Lung (tissue), 12 donors: ENCODE data around the gene RAI1. TPM values are rescaled to one million over a fixed set of nuclear protein-coding genes. Genes with fewer than 3 reads are reported as not detected.
"Not testable (repeated sequence)": the region's sequence is repeated elsewhere in the genome, so short reads cannot be mapped to it uniquely, and the experiment has no call there.

Source experiments
- ATAC-seq: fragments of 200-7000 bp; cut with Tn5 transposase; one replicate; pipeline ENCODE4 v1.9.1; 2020; ENCODE audit warnings: moderate number of reproducible peaks; ENCODE audit not compliant: insufficient read depth, low FRiP score
- DNase-seq, 3 donors: peaks; one replicate each; pipeline ENCODE4 v3.0.0-alpha.2; 2013 to 2017
- H3K27ac ChIP-seq, 2 donors: one replicate each; pipeline ENCODE4 v1.5.1; 2013; ENCODE audit warnings: mild to moderate bottlenecking in 2 of 2, moderate library complexity in 2 of 2, control low read depth in 1 of 2, inconsistent platforms in 1 of 2, low read depth in 1 of 2, low read length in 1 of 2
- H3K27me3 ChIP-seq, 3 donors: one replicate each; pipeline ENCODE4 v1.5.1; 2013; ENCODE audit warnings: low read length in 2 of 3; ENCODE audit not compliant: control insufficient read depth in 3 of 3, insufficient read depth in 3 of 3
- H3K36me3 ChIP-seq, 4 donors: one replicate each; pipeline ENCODE4 v1.5.1; 2013; ENCODE audit warnings: low read length in 4 of 4, mild to moderate bottlenecking in 1 of 4, moderate library complexity in 1 of 4; ENCODE audit not compliant: control insufficient read depth in 4 of 4, insufficient read depth in 4 of 4
- H3K4me1 ChIP-seq, 5 donors: one replicate each; pipeline ENCODE4 v1.5.1; 2013; ENCODE audit warnings: low read length in 5 of 5, mild to moderate bottlenecking in 2 of 5, moderate library complexity in 1 of 5; ENCODE audit not compliant: control insufficient read depth in 5 of 5, insufficient read depth in 5 of 5
- H3K4me3 ChIP-seq: one replicate; pipeline ENCODE4 v1.5.1; 2013; ENCODE audit warnings: mild to moderate bottlenecking, control low read depth, moderate library complexity
- H3K9ac ChIP-seq, 2 donors: one replicate each; pipeline ENCODE4 v1.5.1; 2013; ENCODE audit warnings: low read length in 2 of 2, control low read depth in 1 of 2; ENCODE audit not compliant: insufficient read depth in 1 of 2
- H3K9me3 ChIP-seq, 4 donors: one replicate each; pipeline ENCODE4 v1.5.1; 2013; ENCODE audit warnings: low read length in 3 of 4, mild to moderate bottlenecking in 1 of 4, moderate library complexity in 1 of 4; ENCODE audit not compliant: control insufficient read depth in 4 of 4, insufficient read depth in 3 of 4
- CTCF ChIP-seq: IDR thresholded peaks from 2 replicates; pipeline ENCODE4 v1.5.1; 2012; ENCODE audit warnings: mild to moderate bottlenecking; ENCODE audit errors: control extremely low read depth, extremely low read depth
- WGBS, 2 donors: extraction: QIAGEN DNeasy Blood & Tissue Kit; methylation state at CpG; one replicate each; pipeline ENCODE4 v1.1.7; 2013; 5-methylcytosine and 5-hydroxymethylcytosine counted together
- polyA plus RNA-seq, 2 donors: library from polyadenylated mRNA; stranded (reverse); fragments of 200-250 nt; gene quantifications; one replicate each; pipeline ENCODE4 v1.2.1, GENCODE V29; 2013
- total RNA-seq, 2 donors: library from RNA; depleted of rRNA in 1 of 2; stranded (reverse); fragments of >200 nt in 1 of 2; gene quantifications; one replicate each; pipeline ENCODE4 v1.2.1, GENCODE V29; 2014 to 2021
- donor health status: control.
- donor health status: control.
- donor health status: Bipolar disorder and iron deficiency.
- donor health status: healthy.
- donor health status: DM: yes; HTN: yes; CAD: no.

Gene RAI1
- total and polyA plus RNA-seq, 4 donors, result 14.5 to 44.4 (median 28.3) TPM

GRCh38 chr17:17641621-17642409 is 39.4 kb upstream of the RAI1 start:
- Histone ChIP-seq H3K27me3 (no peaks in the 10 kb centered on the region), H3K9me3 (peaks cover 0 to 3% (median under 1%) of the 10 kb centered on the region in 4 donors), H3K4me3 (no peak overlapping the region), H3K27ac (no peak overlapping the region), H3K4me1 (peaks cover 0 to 9% (median 4%) of the 10 kb centered on the region in 5 donors), H3K36me3 (no peaks in the 10 kb centered on the region), H3K9ac (no peak overlapping the region)
- ATAC-seq (peak; percentile 85), DNase-seq (peak; percentile 79 to 89 (median 88))
- TF ChIP-seq CTCF, result peak; percentile 97
- WGBS, 2 donors, result 33 to 43% methylated on average over 14 of the region's 14 CpGs

GRCh38 chr17:17645148-17645547 is 36.1 kb upstream of the RAI1 start:
- H3K4me1 ChIP-seq, H3K9me3 ChIP-seq, H3K9ac ChIP-seq, H3K27me3 ChIP-seq, ATAC-seq, H3K27ac ChIP-seq, H3K36me3 ChIP-seq, DNase-seq, H3K4me3 ChIP-seq: not testable (repeated sequence)
- WGBS, 2 donors, result 76 to 82% methylated on average over 4 of the region's 4 CpGs

- TF ChIP-seq CTCF, result no peak
- DNase-seq (no peak), ATAC-seq (no peak)
- H3K9ac ChIP-seq, result no peak overlapping the region
- H3K27me3 ChIP-seq, result no peaks in the 10 kb centered on the region
- no peaks in the 10 kb centered on the region for H3K36me3 ChIP-seq
- WGBS, 2 donors, result 93 to 94% methylated on average over 2 of the region's 2 CpGs
- H3K27ac ChIP-seq, result no peak overlapping the region
- peaks cover 0 to 3% (median 1%) of the 10 kb centered on the region in 4 donors for H3K9me3 ChIP-seq
- H3K4me1 ChIP-seq, result no peaks in the 10 kb centered on the region
- H3K4me3 ChIP-seq, result no peak overlapping the region
Measured at GRCh38 chr17:17645961-17646360, 35.3 kb upstream of the RAI1 start.

- H3K27me3 ChIP-seq, result no peaks in the 10 kb centered on the region
- peaks cover 0 to 3% (median 1%) of the 10 kb centered on the region in 4 donors for H3K9me3 ChIP-seq
- DNase-seq, result no peak
- H3K27ac ChIP-seq, result no peak overlapping the region
- H3K4me3 ChIP-seq, result no peak overlapping the region
- no peaks in the 10 kb centered on the region for H3K36me3 ChIP-seq
- no peak for ATAC-seq
- TF ChIP-seq CTCF, result no peak
- 84 to 94% methylated on average over 14 of the region's 14 CpGs for WGBS, 2 donors
- no peak overlapping the region for H3K9ac ChIP-seq
- no peaks in the 10 kb centered on the region for H3K4me1 ChIP-seq
Measured at GRCh38 chr17:17647524-17648178, 33.6 kb upstream of the RAI1 start.
